K562 (cell line): ENCODE results near the gene OR52E4. TPM values are rescaled to one million over a fixed set of nuclear protein-coding genes. Genes with fewer than 3 reads are reported as not detected.

Source experiments
- ATAC-seq: fragments of 200-7000 bp; cut with Tn5 transposase; 3 replicates; pipeline ENCODE4 v1.9.1; 2020; ENCODE audit warnings: moderate library complexity
- BruUV-seq: library from RNA; stranded (reverse); fragments of 400-500 nt; replicated peaks from 2 replicates; lab custom pipeline; 2021; lab: Mats Ljungman, UMichigan
- CTCF ChIA-PET: fragments of 300-600 bp; formaldehyde crosslinking; extraction: SDS; loops from one replicate; lab custom pipeline; 2021; ENCODE audit warnings: low intra/inter-chr PET ratio; lab: Yijun Ruan, JAX
- POLR2A ChIA-PET: fragments of 300-600, 350-650 bp; sonication (Branson Sonifier 250); formaldehyde crosslinking; extraction: SDS; loops from one replicate; lab custom pipeline; 2021; ENCODE audit warnings: antibody characterized with exemption, inconsistent platforms; lab: Yijun Ruan, JAX
- DNase-seq, 4 experiments: peaks; one replicate each; pipeline versions ENCODE4 v3.0.0 to v3.0.0-alpha.2; 2011 to 2018; ENCODE audit warnings: low spot score in 3 of 4, mixed read lengths in 3 of 4; ENCODE audit errors: extremely low read depth in 1 of 4
- FAIRE-seq: peaks from 2 replicates; lab custom pipeline; 2011; peaks lifted over from hg19 to GRCh38; lab: Jason Lieb, UNC
- H2AFZ ChIP-seq: 2 replicates; pipeline ENCODE4 v1.6.0; 2011; ENCODE audit warnings: low read depth, low read length, control low read depth, inconsistent platforms
- H3K27ac ChIP-seq: fragments of 200-600 bp; 3 replicates; pipeline ENCODE4 v1.8.0; 2011; ENCODE audit warnings: low read depth, mild to moderate bottlenecking, control low read depth, inconsistent platforms, low read length, moderate library complexity, mixed read lengths; ENCODE audit errors: extremely low read depth
- H3K27me3 ChIP-seq, 2 experiments: fragments of 300-600 bp in 1 of 2; 2 replicates in 1 of 2; 3 replicates in 1 of 2; pipeline versions ENCODE4 v1.6.0 to v1.8.0; 2011; ENCODE audit warnings: inconsistent platforms in 2 of 2, low read length in 2 of 2, mild to moderate bottlenecking in 1 of 2, mixed read lengths in 1 of 2, moderate library complexity in 1 of 2; ENCODE audit not compliant: control insufficient read depth in 2 of 2, insufficient read depth in 2 of 2
- H3K36me3 ChIP-seq: fragments of 300-600 bp; 3 replicates; pipeline ENCODE4 v1.8.0; 2011; ENCODE audit warnings: mild to moderate bottlenecking, low read length, inconsistent platforms; ENCODE audit not compliant: control insufficient read depth, insufficient read depth
- H3K4me1 ChIP-seq, 2 experiments: fragments of 200-600 bp in 1 of 2; replicated peaks in 1 of 2; 2 replicates in 1 of 2; 3 replicates in 1 of 2; pipeline versions ENCODE4 v1.5.1 to v1.8.0; 2011; ENCODE audit warnings: inconsistent platforms in 2 of 2, low read length in 2 of 2, mild to moderate bottlenecking in 1 of 2, mixed read lengths in 1 of 2, moderate library complexity in 1 of 2; ENCODE audit not compliant: control insufficient read depth in 2 of 2, insufficient read depth in 2 of 2
- H3K4me2 ChIP-seq: 2 replicates; pipeline ENCODE4 v1.6.1; 2011; ENCODE audit warnings: low read length, control low read depth, inconsistent platforms, mixed read lengths; ENCODE audit not compliant: insufficient read depth
- H3K4me3 ChIP-seq: fragments of 200-600 bp; sonication (generic), shearing (Covaris generic); 2 replicates; pipeline ENCODE4 v1.5.1; 2016; ENCODE audit warnings: control low read depth, inconsistent platforms
- H3K79me2 ChIP-seq: fragments of 200-600 bp; 3 replicates; pipeline ENCODE4 v1.8.0; 2011; ENCODE audit warnings: low read length, inconsistent platforms; ENCODE audit not compliant: control insufficient read depth, insufficient read depth
- H3K9ac ChIP-seq, 2 experiments: 2 replicates each; pipeline versions ENCODE4 v1.6.0 to v1.6.1; 2011; ENCODE audit warnings: low read depth in 2 of 2, low read length in 2 of 2, control low read depth in 1 of 2, inconsistent platforms in 1 of 2, mild to moderate bottlenecking in 1 of 2, mixed read lengths in 1 of 2; ENCODE audit not compliant: insufficient read depth in 1 of 2
- H3K9me1 ChIP-seq: one replicate; pipeline ENCODE4 v1.6.0; 2011; ENCODE audit warnings: inconsistent platforms, mild to moderate bottlenecking, low read length, moderate library complexity; ENCODE audit not compliant: control insufficient read depth, insufficient read depth
- H3K9me3 ChIP-seq: replicated peaks from 2 replicates; pipeline ENCODE4 v1.5.1; 2011; ENCODE audit warnings: low read depth, low read length, inconsistent platforms; ENCODE audit not compliant: control insufficient read depth, insufficient read depth
- H4K20me1 ChIP-seq: replicated peaks from 2 replicates; pipeline ENCODE4 v1.6.1; 2011; ENCODE audit warnings: low read length, inconsistent platforms, mixed read lengths; ENCODE audit not compliant: control insufficient read depth, insufficient read depth
- ATF6 ChIP-seq: sonication (generic); formaldehyde crosslinking; IDR thresholded peaks from 2 replicates; pipeline ENCODE4 v1.4.0; 2020; ENCODE audit warnings: mild to moderate bottlenecking, missing genetic modification reagents
- MAFK ChIP-seq: IDR thresholded peaks from 2 replicates; pipeline ENCODE4 v1.6.1; 2011; ENCODE audit warnings: low read length, improper control_type of control experiment
- MXI1 ChIP-seq: IDR thresholded peaks from 2 replicates; pipeline ENCODE4 v1.6.1; 2011; ENCODE audit warnings: low read depth, mild to moderate bottlenecking, improper control_type of control experiment, low read length
- PYGO2 ChIP-seq: fragments of 450-650 bp; IDR thresholded peaks from 2 replicates; pipeline ENCODE4 v1.6.1; 2016; ENCODE audit warnings: mild to moderate bottlenecking, missing genetic modification characterization, moderate library complexity, missing compliant biosample characterization
- SIN3B ChIP-seq: fragments of 450-650 bp; IDR thresholded peaks from 2 replicates; pipeline ENCODE4 v1.6.1; 2017; ENCODE audit warnings: low read depth, mild to moderate bottlenecking, moderate library complexity
- SP1 ChIP-seq: sonication (generic); formaldehyde crosslinking; IDR thresholded peaks from 2 replicates; pipeline ENCODE4 v1.8.1; 2022; ENCODE audit warnings: mild to moderate bottlenecking, missing genetic modification reagents
- STAG1 ChIP-seq: sonication (generic); formaldehyde crosslinking; IDR thresholded peaks from 2 replicates; pipeline ENCODE4 v1.5.0; 2020; ENCODE audit warnings: missing genetic modification reagents, borderline replicate concordance
- TFAP4 ChIP-seq: sonication (generic); formaldehyde crosslinking; IDR thresholded peaks from 2 replicates; pipeline ENCODE4 v1.8.0; 2022; ENCODE audit warnings: missing genetic modification reagents, mild to moderate bottlenecking, moderate library complexity, borderline replicate concordance
- TRIM28 ChIP-seq: fragments of 450-650 bp; IDR thresholded peaks from 2 replicates; pipeline ENCODE4 v1.6.1; 2017
- ZNF766 ChIP-seq: fragments of 200-800 bp; sonication (Bioruptor generic); conservative IDR thresholded peaks from 2 replicates; pipeline ENCODE4 v1.6.1; 2016; ENCODE audit warnings: missing genetic modification characterization, missing compliant biosample characterization
- ZNF780A ChIP-seq: fragments of 250-450 bp; sonication (Bioruptor Pico); IDR thresholded peaks from 2 replicates; pipeline ENCODE4 v1.5.0; 2021; ENCODE audit warnings: mild to moderate bottlenecking
- ZNF79 ChIP-seq: fragments of 250-450 bp; sonication (Bioruptor Pico); IDR thresholded peaks from 2 replicates; pipeline ENCODE4 v1.4.0; 2020; ENCODE audit warnings: low read depth, mild to moderate bottlenecking, moderate library complexity
- ZSCAN29 ChIP-seq: fragments of 450-650 bp; IDR thresholded peaks from 2 replicates; pipeline ENCODE4 v1.6.1; 2017
- WGBS: fragments of 100-300 bp; shearing (Covaris generic); methylation state at CpG from one replicate; pipeline ENCODE4 v1.1.6; 2016; ENCODE audit warnings: low coverage, mixed read lengths; ENCODE audit not compliant: insufficient coverage; ENCODE audit errors: missing lambda C conversion rate; 5-methylcytosine and 5-hydroxymethylcytosine counted together
- in situ Hi-C: fragments of 300-500 bp; cut with MboI; formaldehyde crosslinking; loops from 4 replicates; pipeline ENCODE4 v1.15.0; 2018; ENCODE audit warnings: inconsistent platforms, mixed read lengths
- intact Hi-C: fragments of 100-400 bp; cut with micrococcal nuclease; formaldehyde crosslinking; loops from 2 replicates; pipeline ENCODE4 v1.14.2; 2022
- polyA plus RNA-seq, 8 experiments: library from polyadenylated mRNA; depleted of rRNA in 4 of 8; stranded (reverse) in 5 of 8; unstranded in 3 of 8; fragments of >200 nt; fragmentation: Nextera tagmentation in 2 of 8; fragmentation: Illumina TruSeq in 1 of 8; extraction: Ambion mirVana in 2 of 8; extraction: Trizol in 1 of 8; gene quantifications; 2 replicates each; pipeline versions ENCODE4 v1.2.1 to v1.2.3, GENCODE V29; 2011 to 2014; ENCODE audit warnings: inconsistent platforms in 1 of 8, missing spikeins in 1 of 8
- total RNA-seq, 7 experiments: library from RNA; depleted of rRNA in 6 of 7; stranded (reverse); fragments of >200 nt in 6 of 7; fragmentation: Illumina TruSeq in 2 of 7; extraction: Trizol in 2 of 7; gene quantifications; 2 replicates each; pipeline versions ENCODE4 v1.2.1 to v1.2.3, GENCODE V29; 2011 to 2021; ENCODE audit warnings: low replicate concordance in 1 of 7

Gene OR52E4
- total and polyA plus RNA-seq, 9 of the 15 experiments (the other 6 are each of a cell fraction or from before 2014, with no cell fraction given) = not detected

DNA sequence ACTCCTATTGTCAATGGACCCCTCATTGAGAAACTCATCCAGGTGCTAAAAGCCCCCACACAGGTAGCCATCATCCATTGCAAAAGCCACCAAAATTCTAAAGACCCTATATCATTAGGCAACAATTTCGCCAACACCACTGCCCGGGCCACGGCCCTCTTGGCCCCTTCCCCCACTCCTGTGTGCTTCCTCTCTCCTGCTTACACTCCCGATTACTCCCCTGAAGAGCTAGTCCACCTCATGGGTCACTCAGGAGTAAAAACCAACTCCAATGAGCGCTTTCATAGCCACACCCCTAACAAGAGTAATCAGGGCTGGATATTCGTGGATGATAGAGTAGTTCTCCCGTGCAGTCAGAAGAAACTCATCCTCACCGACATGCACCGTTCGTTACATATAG is 52.7 kb downstream of the OR52E4 start:
- peaks cover 26 to 65% of the 10 kb centered on the region in 2 experiments; a peak in 4 of 5 replicates for H3K27me3 ChIP-seq
- H3K79me2 ChIP-seq = no peaks in the 10 kb centered on the region; the same call in 2 of the 3 replicates
- no peak for TF ChIP-seq ATF6 (CRISPR knock-in tag)
- no peak for TF ChIP-seq MXI1
- TF ChIP-seq SP1 (CRISPR knock-in tag) = no peak
- TF ChIP-seq TFAP4 = no peak
- no peak for TF ChIP-seq ZNF79 (CRISPR knock-in tag)
- TF ChIP-seq STAG1 (CRISPR knock-in tag) = no peak
- TF ChIP-seq MAFK = no peak
- no peak for TF ChIP-seq PYGO2 (tag)
- TF ChIP-seq ZNF780A (CRISPR knock-in tag) = no peak
- no peak for TF ChIP-seq ZNF766
- TF ChIP-seq ZSCAN29 = no peak
- no peak for TF ChIP-seq TRIM28
- no peak for TF ChIP-seq SIN3B
- H2AFZ ChIP-seq = no peak overlapping the region
- WGBS = 21% methylated on average over 10 of the region's 10 CpGs
- H3K9me1 ChIP-seq = no peaks in the 10 kb centered on the region
- ChIA-PET CTCF (no interaction called here), POLR2A (interaction anchor here (1.0 kb wide), 1 partner anchor 248 kb away, joined by 3 read pairs; the partner anchor contains the start of gene TRIM5)
- no peak for FAIRE-seq
- DNase-seq = no peak
- no peaks in the 10 kb centered on the region for H4K20me1 ChIP-seq
- in situ Hi-C loops = no loop called here
- H3K4me1 ChIP-seq = peaks cover 0 to 4% of the 10 kb centered on the region in 2 experiments; a peak in 2 of 5 replicates
- H3K36me3 ChIP-seq = no peaks in the 10 kb centered on the region
- H3K9me3 ChIP-seq = no peaks in the 10 kb centered on the region; the same call in 1 of the 2 replicates
- no peak for ATAC-seq
- intact Hi-C loops = no loop called here
- no peak overlapping the region for H3K9ac ChIP-seq
- no peak overlapping the region for H3K4me2 ChIP-seq
- H3K4me3 ChIP-seq = no peak overlapping the region
- BruUV-seq = no TSS peak
- no peak overlapping the region for H3K27ac ChIP-seq

Other genes with a start within 250 kb of the OR52E4 start
Only the 7 nearest of the 16 such genes appear.
- not detected in 2 replicates for gene OR52N1, start 89.4 kb upstream of the OR52E4 start, total RNA-seq (2014; rRNA removed)
- not detected in 2 replicates for gene OR52N1, start 89.4 kb upstream of the OR52E4 start, total RNA-seq (2014; rRNA removed; fragmentation: Illumina TruSeq; extraction: Trizol)
- gene OR52N1, start 89.4 kb upstream of the OR52E4 start, total RNA-seq (2015; rRNA removed; fragmentation: Illumina TruSeq; extraction: Trizol) = not detected in 2 replicates
- gene OR52N1, start 89.4 kb upstream of the OR52E4 start, total RNA-seq (2021) = not detected in 2 replicates
- not detected in 2 replicates for gene OR52N1, start 89.4 kb upstream of the OR52E4 start, polyA plus RNA-seq (2011; rRNA removed)
- not detected in 2 replicates for gene OR52N1, start 89.4 kb upstream of the OR52E4 start, polyA plus RNA-seq (2014; fragmentation: Illumina TruSeq; extraction: Trizol)
- not detected for gene OR52N1, start 89.4 kb upstream of the OR52E4 start, polyA plus RNA-seq (2014; fragmentation: Nextera tagmentation; extraction: Ambion mirVana)
- not detected in 2 replicates for gene OR52N1, start 89.4 kb upstream of the OR52E4 start, polyA plus RNA-seq (2014; rRNA removed)
- not detected in 2 replicates for gene OR52N2, start 71.7 kb upstream of the OR52E4 start, total RNA-seq (2014; rRNA removed)
- not detected in 2 replicates for gene OR52N2, start 71.7 kb upstream of the OR52E4 start, total RNA-seq (2014; rRNA removed; fragmentation: Illumina TruSeq; extraction: Trizol)
- gene OR52N2, start 71.7 kb upstream of the OR52E4 start, total RNA-seq (2015; rRNA removed; fragmentation: Illumina TruSeq; extraction: Trizol) = not detected in 2 replicates
- not detected in 2 replicates for gene OR52N2, start 71.7 kb upstream of the OR52E4 start, total RNA-seq (2021)
- gene OR52N2, start 71.7 kb upstream of the OR52E4 start, polyA plus RNA-seq (2011; rRNA removed) = not detected in 2 replicates
- not detected in 2 replicates for gene OR52N2, start 71.7 kb upstream of the OR52E4 start, polyA plus RNA-seq (2014; fragmentation: Illumina TruSeq; extraction: Trizol)
- gene OR52N2, start 71.7 kb upstream of the OR52E4 start, polyA plus RNA-seq (2014; fragmentation: Nextera tagmentation; extraction: Ambion mirVana) = not detected
- gene OR52N2, start 71.7 kb upstream of the OR52E4 start, polyA plus RNA-seq (2014; rRNA removed) = not detected in 2 replicates
- gene OR52E6, start 38.7 kb upstream of the OR52E4 start, total RNA-seq (2014; rRNA removed) = not detected in 2 replicates
- not detected in 2 replicates for gene OR52E6, start 38.7 kb upstream of the OR52E4 start, total RNA-seq (2014; rRNA removed; fragmentation: Illumina TruSeq; extraction: Trizol)
- not detected in 2 replicates for gene OR52E6, start 38.7 kb upstream of the OR52E4 start, total RNA-seq (2015; rRNA removed; fragmentation: Illumina TruSeq; extraction: Trizol)
- not detected in 2 replicates for gene OR52E6, start 38.7 kb upstream of the OR52E4 start, total RNA-seq (2021)
- gene OR52E6, start 38.7 kb upstream of the OR52E4 start, polyA plus RNA-seq (2011; rRNA removed) = not detected in 2 replicates
- not detected in 2 replicates for gene OR52E6, start 38.7 kb upstream of the OR52E4 start, polyA plus RNA-seq (2014; fragmentation: Illumina TruSeq; extraction: Trizol)
- gene OR52E6, start 38.7 kb upstream of the OR52E4 start, polyA plus RNA-seq (2014; fragmentation: Nextera tagmentation; extraction: Ambion mirVana) = not detected
- not detected in 2 replicates for gene OR52E6, start 38.7 kb upstream of the OR52E4 start, polyA plus RNA-seq (2014; rRNA removed)
- gene OR52E8, start 22.9 kb upstream of the OR52E4 start, total RNA-seq (2014; rRNA removed) = not detected in 2 replicates
- gene OR52E8, start 22.9 kb upstream of the OR52E4 start, total RNA-seq (2014; rRNA removed; fragmentation: Illumina TruSeq; extraction: Trizol) = not detected in 2 replicates
- gene OR52E8, start 22.9 kb upstream of the OR52E4 start, total RNA-seq (2015; rRNA removed; fragmentation: Illumina TruSeq; extraction: Trizol) = not detected in 2 replicates
- not detected in 2 replicates for gene OR52E8, start 22.9 kb upstream of the OR52E4 start, total RNA-seq (2021)
- not detected in 2 replicates for gene OR52E8, start 22.9 kb upstream of the OR52E4 start, polyA plus RNA-seq (2011; rRNA removed)
- gene OR52E8, start 22.9 kb upstream of the OR52E4 start, polyA plus RNA-seq (2014; fragmentation: Illumina TruSeq; extraction: Trizol) = not detected in 2 replicates
- gene OR52E8, start 22.9 kb upstream of the OR52E4 start, polyA plus RNA-seq (2014; fragmentation: Nextera tagmentation; extraction: Ambion mirVana) = not detected
- gene OR52E8, start 22.9 kb upstream of the OR52E4 start, polyA plus RNA-seq (2014; rRNA removed) = not detected in 2 replicates
- not detected in 2 replicates for gene OR52E5, start 12.6 kb downstream of the OR52E4 start, total RNA-seq (2014; rRNA removed)
- gene OR52E5, start 12.6 kb downstream of the OR52E4 start, total RNA-seq (2014; rRNA removed; fragmentation: Illumina TruSeq; extraction: Trizol) = not detected in 2 replicates
- not detected in 2 replicates for gene OR52E5, start 12.6 kb downstream of the OR52E4 start, total RNA-seq (2015; rRNA removed; fragmentation: Illumina TruSeq; extraction: Trizol)
- not detected in 2 replicates for gene OR52E5, start 12.6 kb downstream of the OR52E4 start, total RNA-seq (2021)
- not detected in 2 replicates for gene OR52E5, start 12.6 kb downstream of the OR52E4 start, polyA plus RNA-seq (2011; rRNA removed)
- not detected in 2 replicates for gene OR52E5, start 12.6 kb downstream of the OR52E4 start, polyA plus RNA-seq (2014; fragmentation: Illumina TruSeq; extraction: Trizol)
- gene OR52E5, start 12.6 kb downstream of the OR52E4 start, polyA plus RNA-seq (2014; fragmentation: Nextera tagmentation; extraction: Ambion mirVana) = not detected
- not detected in 2 replicates for gene OR52E5, start 12.6 kb downstream of the OR52E4 start, polyA plus RNA-seq (2014; rRNA removed)
- not detected in 2 replicates for gene OR56A3, start 61.6 kb downstream of the OR52E4 start, total RNA-seq (2014; rRNA removed)
- not detected in 2 replicates for gene OR56A3, start 61.6 kb downstream of the OR52E4 start, total RNA-seq (2014; rRNA removed; fragmentation: Illumina TruSeq; extraction: Trizol)
- not detected in 2 replicates for gene OR56A3, start 61.6 kb downstream of the OR52E4 start, total RNA-seq (2015; rRNA removed; fragmentation: Illumina TruSeq; extraction: Trizol)
- gene OR56A3, start 61.6 kb downstream of the OR52E4 start, total RNA-seq (2021) = not detected in 2 replicates
- not detected in 2 replicates for gene OR56A3, start 61.6 kb downstream of the OR52E4 start, polyA plus RNA-seq (2011; rRNA removed)
- not detected in 2 replicates for gene OR56A3, start 61.6 kb downstream of the OR52E4 start, polyA plus RNA-seq (2014; fragmentation: Illumina TruSeq; extraction: Trizol)
- gene OR56A3, start 61.6 kb downstream of the OR52E4 start, polyA plus RNA-seq (2014; fragmentation: Nextera tagmentation; extraction: Ambion mirVana) = not detected
- not detected in 2 replicates for gene OR56A3, start 61.6 kb downstream of the OR52E4 start, polyA plus RNA-seq (2014; rRNA removed)
- gene OR56A5, start 87.9 kb downstream of the OR52E4 start, total RNA-seq (2014; rRNA removed) = not detected in 2 replicates
- not detected in 2 replicates for gene OR56A5, start 87.9 kb downstream of the OR52E4 start, total RNA-seq (2014; rRNA removed; fragmentation: Illumina TruSeq; extraction: Trizol)
- gene OR56A5, start 87.9 kb downstream of the OR52E4 start, total RNA-seq (2015; rRNA removed; fragmentation: Illumina TruSeq; extraction: Trizol) = not detected in 2 replicates
- gene OR56A5, start 87.9 kb downstream of the OR52E4 start, total RNA-seq (2021) = not detected in 2 replicates
- gene OR56A5, start 87.9 kb downstream of the OR52E4 start, polyA plus RNA-seq (2011; rRNA removed) = not detected in 2 replicates
- not detected in 2 replicates for gene OR56A5, start 87.9 kb downstream of the OR52E4 start, polyA plus RNA-seq (2014; fragmentation: Illumina TruSeq; extraction: Trizol)
- not detected for gene OR56A5, start 87.9 kb downstream of the OR52E4 start, polyA plus RNA-seq (2014; fragmentation: Nextera tagmentation; extraction: Ambion mirVana)
- not detected in 2 replicates for gene OR56A5, start 87.9 kb downstream of the OR52E4 start, polyA plus RNA-seq (2014; rRNA removed)